ENCODE results near the gene VPS45. TPM values are rescaled to one million over a fixed set of nuclear protein-coding genes. Genes with fewer than 3 reads are reported as not detected.
"Not testable (repeated sequence)": the region's sequence is repeated elsewhere in the genome, so short reads cannot be mapped to it uniquely, and the experiment has no call there.

Gene VPS45
- total and polyA plus RNA-seq, 10 donors, result 16.2 to 62.8 (median 42.1) TPM

- H3K9me3 ChIP-seq, result no peaks in the 10 kb centered on the region
- no peak for DNase-seq
- intact Hi-C loops (cut with DNase I; ENCODE audit: low total_unique reads), result no loop called here
- WGBS, 5 donors, result 78 to 93% (median 84%) methylated on average over 5 of the region's 5 CpGs
- no peaks in the 10 kb centered on the region for H3K4me1 ChIP-seq
- TF ChIP-seq POLR2AphosphoS5 (IDR thresholded peaks at IDR 0.05) (no peak), POLR2A (IDR thresholded peaks at IDR 0.05) (no peak)
- TF ChIP-seq, protein P1, sequence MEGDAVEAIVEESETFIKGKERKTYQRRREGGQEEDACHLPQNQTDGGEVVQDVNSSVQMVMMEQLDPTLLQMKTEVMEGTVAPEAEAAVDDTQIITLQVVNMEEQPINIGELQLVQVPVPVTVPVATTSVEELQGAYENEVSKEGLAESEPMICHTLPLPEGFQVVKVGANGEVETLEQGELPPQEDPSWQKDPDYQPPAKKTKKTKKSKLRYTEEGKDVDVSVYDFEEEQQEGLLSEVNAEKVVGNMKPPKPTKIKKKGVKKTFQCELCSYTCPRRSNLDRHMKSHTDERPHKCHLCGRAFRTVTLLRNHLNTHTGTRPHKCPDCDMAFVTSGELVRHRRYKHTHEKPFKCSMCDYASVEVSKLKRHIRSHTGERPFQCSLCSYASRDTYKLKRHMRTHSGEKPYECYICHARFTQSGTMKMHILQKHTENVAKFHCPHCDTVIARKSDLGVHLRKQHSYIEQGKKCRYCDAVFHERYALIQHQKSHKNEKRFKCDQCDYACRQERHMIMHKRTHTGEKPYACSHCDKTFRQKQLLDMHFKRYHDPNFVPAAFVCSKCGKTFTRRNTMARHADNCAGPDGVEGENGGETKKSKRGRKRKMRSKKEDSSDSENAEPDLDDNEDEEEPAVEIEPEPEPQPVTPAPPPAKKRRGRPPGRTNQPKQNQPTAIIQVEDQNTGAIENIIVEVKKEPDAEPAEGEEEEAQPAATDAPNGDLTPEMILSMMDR (IDR thresholded peaks at IDR 0.05 in 8 of 11, conservative IDR thresholded peaks at IDR 0.05 in 3 of 11), result no peak
- H3K27me3 ChIP-seq (replicated peaks in 1 of 7), result no peaks in the 10 kb centered on the region
- no peak overlapping the region for H3K27ac ChIP-seq
- no peak overlapping the region for H3K4me3 ChIP-seq
- H3K36me3 ChIP-seq, result peaks cover 0 to 12% (median 0%) of the 10 kb centered on the region in 6 donors
These were observed 70.5 kb downstream of the VPS45 start for GRCh38 chr1:150138044-150138443.

DNA sequence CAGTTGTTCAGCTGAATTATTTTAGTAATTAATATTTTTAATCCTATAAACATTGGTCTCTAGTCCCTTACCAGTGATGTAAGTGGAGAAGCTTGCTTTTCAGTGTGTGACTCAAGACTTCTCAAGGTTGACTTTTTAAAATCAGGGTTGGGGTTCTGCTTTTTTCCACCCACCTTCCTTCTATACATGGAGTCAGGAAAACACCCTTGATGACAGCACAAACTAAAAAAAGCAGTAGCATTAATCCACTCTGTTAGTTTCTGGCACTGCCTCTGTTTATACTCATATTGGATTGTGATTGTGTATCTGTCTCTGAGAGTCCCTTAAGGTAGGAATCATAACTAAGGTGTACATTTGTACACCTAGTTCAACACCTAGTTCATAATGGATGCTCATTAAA, 73.9 kb downstream of the VPS45 start:
- DNase-seq, result no peak
- TF ChIP-seq POLR2A (IDR thresholded peaks at IDR 0.05) (no peak), POLR2AphosphoS5 (IDR thresholded peaks at IDR 0.05) (no peak)
- TF ChIP-seq, protein P1 (IDR thresholded peaks at IDR 0.05 in 8 of 11, conservative IDR thresholded peaks at IDR 0.05 in 3 of 11), result no peak
- Histone ChIP-seq H3K9me3 (no peaks in the 10 kb centered on the region), H3K27me3 (replicated peaks in 1 of 7) (no peaks in the 10 kb centered on the region), H3K36me3 (peaks cover 0 to 4% (median 0%) of the 10 kb centered on the region in 6 donors), H3K27ac (no peak overlapping the region), H3K4me1 (peaks cover 0 to 14% (median 7%) of the 10 kb centered on the region in 6 donors), H3K4me3 (no peak overlapping the region)
- intact Hi-C loops (cut with DNase I; ENCODE audit: low total_unique reads), result no loop called here

DNA sequence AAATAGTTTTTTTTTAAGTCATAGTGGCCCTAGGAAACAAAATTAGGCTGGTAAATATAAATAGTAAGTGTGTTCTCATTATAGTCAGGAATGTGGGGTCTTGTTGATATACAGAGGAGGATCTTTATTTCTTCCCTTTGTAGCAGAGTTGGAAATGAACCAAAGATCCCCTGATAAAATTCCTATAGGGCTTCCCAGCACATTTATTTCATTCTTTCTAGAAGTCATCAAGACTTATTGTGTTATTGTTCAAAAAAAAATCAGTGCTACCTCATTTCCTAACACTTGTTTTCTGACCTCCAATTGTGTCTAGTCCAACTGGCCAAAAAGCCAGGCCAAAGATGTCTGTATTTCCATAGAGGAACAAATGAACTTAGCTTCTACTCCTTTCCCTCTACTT, 74.5 kb downstream of the VPS45 start:
- Histone ChIP-seq H3K9me3 (no peaks in the 10 kb centered on the region), H3K4me3 (no peak overlapping the region), H3K4me1 (peaks cover 0 to 20% (median 7%) of the 10 kb centered on the region in 6 donors), H3K36me3 (peaks cover 0 to 4% (median 0%) of the 10 kb centered on the region in 6 donors), H3K27ac (no peak overlapping the region), H3K27me3 (replicated peaks in 1 of 7) (no peaks in the 10 kb centered on the region)
- intact Hi-C loops (cut with DNase I; ENCODE audit: low total_unique reads), result no loop called here
- no peak for DNase-seq
- TF ChIP-seq POLR2A (IDR thresholded peaks at IDR 0.05) (no peak), POLR2AphosphoS5 (IDR thresholded peaks at IDR 0.05) (no peak)
- TF ChIP-seq, protein P1 (IDR thresholded peaks at IDR 0.05 in 8 of 11, conservative IDR thresholded peaks at IDR 0.05 in 3 of 11), result no peak

GRCh38 chr1:150144606-150145005, 77.0 kb downstream of the VPS45 start:
- no peak for DNase-seq
- intact Hi-C loops (cut with DNase I; ENCODE audit: low total_unique reads), result no loop called here
- H3K4me1 ChIP-seq, result peaks cover 9 to 44% (median 22%) of the 10 kb centered on the region in 6 donors
- no peak overlapping the region for H3K4me3 ChIP-seq
- no peaks in the 10 kb centered on the region for H3K9me3 ChIP-seq
- H3K27ac ChIP-seq, result no peak overlapping the region
- TF ChIP-seq POLR2AphosphoS5 (IDR thresholded peaks at IDR 0.05) (no peak), POLR2A (IDR thresholded peaks at IDR 0.05) (no peak)
- TF ChIP-seq, protein P1 (IDR thresholded peaks at IDR 0.05 in 8 of 11, conservative IDR thresholded peaks at IDR 0.05 in 3 of 11), result no peak
- peaks cover 0 to 5% (median 0%) of the 10 kb centered on the region in 7 donors for H3K27me3 ChIP-seq (replicated peaks in 1 of 7)
- peaks cover 0 to 4% (median 0%) of the 10 kb centered on the region in 6 donors for H3K36me3 ChIP-seq
- WGBS, 5 donors, result 21 to 44% (median 34%) methylated on average over 5 of the region's 5 CpGs

DNA sequence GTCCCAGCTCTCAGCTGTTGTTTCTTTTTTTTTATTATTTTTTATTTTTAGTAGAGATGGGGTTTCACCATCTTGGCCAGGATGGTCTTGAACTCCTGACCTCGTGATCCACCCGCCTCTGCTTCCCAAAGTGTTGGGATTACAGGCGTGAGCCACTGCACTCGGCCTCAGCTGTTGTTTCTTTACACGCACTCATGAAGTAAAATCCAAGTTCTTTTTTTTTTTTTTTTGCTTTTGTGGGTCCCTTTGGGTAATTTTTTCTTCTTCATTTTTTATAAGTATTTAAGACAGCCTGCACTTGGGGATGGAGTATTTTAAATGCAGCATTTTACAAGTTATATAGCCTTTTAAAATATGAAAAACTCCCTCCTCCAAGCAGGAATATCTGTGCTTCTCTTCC, 78.4 kb downstream of the VPS45 start:
- 93 to 98% (median 95%) methylated on average over 5 of the region's 5 CpGs for WGBS, 5 donors
- peaks cover 9 to 48% (median 25%) of the 10 kb centered on the region in 6 donors for H3K4me1 ChIP-seq
- H3K36me3 ChIP-seq; H3K4me3 ChIP-seq; DNase-seq; intact Hi-C loops (cut with DNase I; ENCODE audit: low total_unique reads); H3K9me3 ChIP-seq; H3K27ac ChIP-seq: not testable (repeated sequence)
- peaks cover 0 to 12% (median 0%) of the 10 kb centered on the region in 7 donors for H3K27me3 ChIP-seq (replicated peaks in 1 of 7)
